ENCODE results near the gene COL23A1.
"Not testable (repeated sequence)": the region's sequence is repeated elsewhere in the genome, so short reads cannot be mapped to it uniquely, and the experiment has no call there.

Gene COL23A1

DNA sequence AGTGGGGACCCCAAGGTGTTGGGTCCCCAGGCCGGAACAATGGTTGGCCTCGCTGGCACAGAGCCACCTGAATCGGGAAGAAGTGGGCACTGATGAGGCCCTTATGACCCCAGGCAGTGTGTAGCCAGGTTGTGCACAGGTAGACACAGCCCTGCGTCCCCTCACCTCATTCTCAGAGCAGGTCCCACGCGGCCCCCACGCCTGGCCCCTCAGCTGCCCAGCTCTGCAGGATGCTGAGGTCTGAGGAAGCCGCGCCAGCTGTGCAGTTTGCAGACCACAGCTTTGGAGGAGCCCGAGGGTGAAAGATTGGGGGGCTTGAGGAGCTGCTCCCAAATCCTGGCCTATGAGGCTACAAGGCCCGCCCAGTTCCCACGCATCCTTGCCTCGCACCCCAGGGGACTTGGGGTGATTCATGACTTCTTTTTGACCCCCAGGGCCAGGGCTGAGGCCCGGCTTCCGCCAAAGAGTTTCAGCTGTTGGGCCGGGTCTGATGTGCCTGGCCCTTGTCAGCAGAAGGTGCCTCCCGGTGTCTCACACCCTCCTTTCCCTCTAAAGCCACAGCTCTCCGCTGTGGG is 269.8 kb downstream of the COL23A1 start:
- DNase-seq (ENCODE audit: low read depth) = no peak

DNA sequence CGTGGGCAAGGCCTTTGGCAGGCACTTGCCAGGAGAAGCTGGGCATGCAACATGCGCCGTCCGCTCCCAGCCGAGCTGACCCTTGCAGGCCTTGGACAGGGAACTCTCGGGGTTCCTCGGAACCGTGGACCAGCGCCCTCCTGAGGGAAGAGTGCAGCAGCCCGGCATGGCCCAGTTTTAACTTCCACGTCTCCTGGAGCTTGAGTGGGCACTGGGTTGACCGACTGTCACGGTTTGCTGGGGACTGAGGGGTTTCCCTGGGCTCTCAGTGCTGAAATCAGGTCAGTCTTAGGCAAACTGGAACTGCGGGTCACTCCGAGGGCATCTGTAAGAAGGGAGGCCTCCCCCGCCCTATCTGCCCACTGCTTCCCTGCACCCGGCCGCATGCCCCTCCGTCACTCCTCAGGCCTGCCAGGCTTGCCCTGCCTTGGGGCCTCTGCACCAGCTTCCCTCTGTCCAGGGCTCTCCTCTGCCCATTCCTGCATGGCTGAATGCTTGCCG is 270.6 kb downstream of the COL23A1 start:
- no peak for DNase-seq (ENCODE audit: low read depth)

DNA sequence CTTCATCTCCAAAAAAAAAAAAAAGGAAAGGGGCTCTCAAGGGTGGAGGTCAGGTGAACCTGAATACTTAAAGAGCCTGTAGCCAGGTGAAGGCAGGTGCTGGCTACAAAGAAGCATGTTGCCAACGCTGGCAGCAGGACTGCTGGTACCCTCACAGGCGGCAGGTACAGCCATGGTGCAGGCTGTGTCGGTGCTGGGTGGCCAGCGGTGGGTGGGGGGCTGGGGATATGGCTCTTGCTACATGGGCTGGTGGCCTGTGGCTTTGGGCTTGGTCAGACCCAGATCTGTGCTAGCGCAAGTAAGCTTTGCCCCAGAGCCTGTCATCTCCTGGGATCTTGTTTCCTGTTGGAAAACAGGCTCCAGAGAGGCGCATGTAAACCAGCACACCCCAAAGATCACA is 271.3 kb downstream of the COL23A1 start:
- DNase-seq (ENCODE audit: low read depth) = no peak

DNA sequence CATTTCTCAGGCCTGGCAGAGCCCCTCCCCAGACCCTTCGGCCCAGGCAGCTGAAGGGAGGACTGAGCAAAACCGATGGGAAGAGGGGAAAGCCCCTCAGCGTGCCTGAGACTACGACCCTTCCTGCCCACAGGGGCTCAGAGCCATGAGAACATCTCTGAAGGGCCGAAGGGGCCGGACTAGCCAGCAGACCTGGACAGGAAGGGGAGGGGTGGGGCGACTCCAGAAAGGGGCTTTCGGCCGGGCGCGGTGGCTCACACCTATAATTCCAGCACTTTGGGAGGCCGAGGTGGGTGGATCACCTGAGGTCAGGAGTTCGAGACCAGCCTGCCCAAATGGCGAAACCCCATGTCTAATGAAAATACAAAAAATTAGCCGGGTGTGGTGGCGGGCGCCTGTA is 271.8 kb downstream of the COL23A1 start:
- DNase-seq (ENCODE audit: low read depth) = no peak

DNA sequence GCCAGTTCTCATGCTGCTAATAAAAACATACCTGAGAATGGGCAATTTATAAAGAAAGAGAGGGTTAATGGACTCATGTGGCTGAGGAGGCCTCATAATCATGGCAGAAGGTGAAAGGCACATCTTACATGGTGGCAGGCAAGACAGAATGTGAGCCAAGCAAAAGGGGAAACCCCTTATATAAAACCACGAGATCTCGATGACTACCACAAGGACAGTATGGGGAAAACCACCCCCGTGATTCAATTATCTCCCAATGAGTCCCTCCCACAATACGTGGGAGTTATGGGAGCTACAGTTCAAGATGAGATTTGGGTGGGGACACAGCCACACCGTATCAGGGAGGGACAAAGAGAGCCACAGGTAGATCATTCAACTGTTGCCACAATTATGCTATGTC is 272.5 kb downstream of the COL23A1 start:
- DNase-seq (ENCODE audit: low read depth) = not testable (repeated sequence)

DNA sequence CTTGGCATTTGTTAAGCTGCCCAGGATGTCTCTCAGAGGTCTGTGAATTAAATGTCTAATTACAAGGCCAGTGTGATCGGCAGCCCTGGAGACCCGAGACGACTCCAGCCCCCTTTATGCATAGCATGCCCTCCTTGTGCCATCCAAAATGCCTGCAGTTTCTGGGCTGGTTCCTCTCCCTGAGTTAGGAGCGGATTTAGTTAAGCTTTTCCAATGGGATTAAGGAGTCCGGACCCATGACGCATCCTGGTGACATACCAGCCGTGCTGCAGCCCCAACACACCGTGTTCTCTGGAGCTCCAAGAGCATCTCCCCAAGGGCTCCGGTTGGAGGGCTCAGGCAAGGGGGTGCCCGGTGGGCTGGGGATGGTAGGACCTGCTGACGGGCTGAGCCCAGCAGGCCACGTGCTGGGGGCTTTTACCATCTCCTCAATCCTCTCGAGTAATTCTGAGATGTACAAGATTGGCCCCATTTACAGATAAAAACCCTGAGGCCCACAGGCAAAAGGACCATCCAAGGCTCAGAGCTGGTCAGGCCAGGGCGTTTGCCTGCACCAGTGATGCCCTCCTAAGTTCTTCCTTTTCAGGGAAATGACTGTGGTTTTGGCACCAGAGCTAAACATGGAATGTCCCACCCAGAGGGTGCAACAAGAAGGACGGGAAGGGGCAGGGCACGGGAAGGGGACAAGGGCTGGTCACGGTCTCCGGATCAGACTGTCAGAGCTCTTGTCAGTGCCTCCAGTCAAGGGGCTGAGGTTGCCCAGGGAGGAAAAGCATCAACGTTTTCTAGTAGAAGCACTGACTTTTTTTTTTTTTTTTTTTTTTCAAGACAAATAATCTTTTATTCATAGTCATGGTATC is 275.0 kb downstream of the COL23A1 start:
- DNase-seq (ENCODE audit: low read depth) = no peak

DNA sequence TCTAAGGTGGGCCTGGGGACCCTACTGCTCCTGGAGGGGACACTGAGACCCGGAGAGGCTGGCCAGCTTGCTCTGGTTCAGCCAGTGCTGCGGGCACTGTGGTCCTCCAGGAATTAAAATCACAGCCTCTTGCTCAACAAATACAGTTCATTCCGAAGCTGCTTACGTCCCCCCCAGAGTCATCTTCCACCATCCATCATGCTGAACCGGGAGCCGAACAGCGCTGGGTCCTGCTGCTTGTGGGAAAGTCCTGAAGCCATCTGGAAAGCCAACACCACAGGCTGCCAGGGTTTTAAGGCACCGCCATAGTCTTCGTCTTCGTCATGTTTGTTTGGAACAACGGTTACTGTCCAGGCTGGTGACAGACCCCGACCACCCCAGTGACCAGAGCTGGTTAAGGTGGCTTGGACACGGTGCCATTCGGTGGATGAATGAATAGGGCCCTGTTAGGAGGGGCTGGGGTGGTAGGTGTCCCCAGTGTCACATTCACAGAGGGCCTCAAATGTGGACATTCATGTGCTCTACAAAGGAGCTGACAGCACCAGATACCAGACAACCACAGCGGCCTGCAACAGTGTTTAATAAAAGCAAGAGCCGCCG is 276.0 kb downstream of the COL23A1 start:
- DNase-seq (ENCODE audit: low read depth) = no peak

DNA sequence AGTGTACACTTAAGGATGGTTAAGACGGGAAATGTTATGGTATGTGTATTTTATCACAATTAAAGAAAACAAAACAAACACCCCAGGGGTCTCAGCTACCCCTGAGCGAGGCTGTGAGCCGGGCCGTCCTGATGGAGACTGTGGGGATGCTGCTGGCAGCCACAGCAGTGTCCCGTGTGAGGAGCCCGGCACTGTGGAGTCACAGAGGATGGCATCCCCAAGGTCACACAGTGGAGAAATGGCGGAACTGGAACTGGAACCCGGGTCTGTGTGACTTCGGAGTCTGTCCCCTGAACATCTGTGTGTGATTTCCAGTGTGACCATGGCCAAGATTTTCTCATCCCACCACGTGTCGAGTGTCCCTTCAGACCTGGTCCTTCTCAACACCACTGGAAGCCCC is 276.9 kb downstream of the COL23A1 start:
- no peak for DNase-seq (ENCODE audit: low read depth)

DNA sequence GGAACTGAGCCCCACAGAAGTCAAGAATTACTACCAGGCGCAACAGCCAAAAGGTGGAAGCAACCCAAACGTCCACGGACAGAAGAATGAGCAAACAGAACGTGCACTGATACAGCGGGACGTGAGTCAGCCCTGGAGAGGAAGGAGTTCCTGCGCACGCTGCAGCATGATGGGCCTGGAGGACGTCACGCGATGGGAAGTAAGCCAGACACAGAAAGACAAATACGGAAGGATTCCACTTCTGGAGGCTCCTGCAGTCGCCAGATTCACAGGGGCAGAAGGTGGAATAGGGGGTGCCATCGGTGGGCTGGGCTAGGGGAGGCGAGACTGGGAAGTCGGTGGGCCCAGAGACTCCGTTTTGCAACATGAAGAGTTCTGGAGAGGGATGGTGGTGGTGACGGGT is 277.3 kb downstream of the COL23A1 start:
- DNase-seq (ENCODE audit: low read depth) = no peak

DNA sequence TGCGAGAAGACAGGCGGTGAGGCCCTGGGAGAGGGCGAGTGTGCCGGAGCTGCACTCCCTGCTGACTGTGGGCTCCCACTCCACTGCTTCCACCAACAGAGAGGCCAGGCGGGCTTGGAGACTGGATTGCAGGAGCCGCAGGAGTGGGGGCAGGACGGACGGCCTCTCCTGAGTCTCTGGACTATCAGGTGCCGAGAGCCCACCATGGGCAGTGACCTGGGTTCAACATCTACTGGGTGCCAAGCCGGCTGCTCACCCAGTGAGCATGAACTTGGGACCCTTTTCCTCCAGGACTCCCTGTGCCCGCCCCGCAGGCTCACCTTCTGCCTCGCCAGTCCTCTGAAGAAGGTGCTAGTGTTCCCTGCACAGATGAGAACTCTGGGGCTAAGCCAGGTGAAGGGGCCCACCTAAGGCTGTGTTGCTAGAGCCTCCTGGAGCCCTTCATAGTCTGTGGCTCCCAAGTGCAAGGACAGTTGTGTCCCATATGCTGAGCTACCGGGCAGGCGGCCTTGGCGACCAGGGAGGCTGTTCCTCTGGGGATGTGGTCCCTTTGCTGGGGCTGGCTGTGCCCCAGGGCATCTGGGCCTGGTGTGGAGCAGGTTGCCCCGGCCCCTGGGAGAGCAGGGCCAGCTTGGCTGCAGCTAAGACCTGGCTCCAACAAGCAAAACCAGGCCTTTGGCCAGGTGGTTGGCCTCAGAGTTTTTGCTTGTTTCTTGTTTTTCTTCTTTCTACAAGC is 279.9 kb downstream of the COL23A1 start:
- no peak for DNase-seq (ENCODE audit: low read depth)

DNA sequence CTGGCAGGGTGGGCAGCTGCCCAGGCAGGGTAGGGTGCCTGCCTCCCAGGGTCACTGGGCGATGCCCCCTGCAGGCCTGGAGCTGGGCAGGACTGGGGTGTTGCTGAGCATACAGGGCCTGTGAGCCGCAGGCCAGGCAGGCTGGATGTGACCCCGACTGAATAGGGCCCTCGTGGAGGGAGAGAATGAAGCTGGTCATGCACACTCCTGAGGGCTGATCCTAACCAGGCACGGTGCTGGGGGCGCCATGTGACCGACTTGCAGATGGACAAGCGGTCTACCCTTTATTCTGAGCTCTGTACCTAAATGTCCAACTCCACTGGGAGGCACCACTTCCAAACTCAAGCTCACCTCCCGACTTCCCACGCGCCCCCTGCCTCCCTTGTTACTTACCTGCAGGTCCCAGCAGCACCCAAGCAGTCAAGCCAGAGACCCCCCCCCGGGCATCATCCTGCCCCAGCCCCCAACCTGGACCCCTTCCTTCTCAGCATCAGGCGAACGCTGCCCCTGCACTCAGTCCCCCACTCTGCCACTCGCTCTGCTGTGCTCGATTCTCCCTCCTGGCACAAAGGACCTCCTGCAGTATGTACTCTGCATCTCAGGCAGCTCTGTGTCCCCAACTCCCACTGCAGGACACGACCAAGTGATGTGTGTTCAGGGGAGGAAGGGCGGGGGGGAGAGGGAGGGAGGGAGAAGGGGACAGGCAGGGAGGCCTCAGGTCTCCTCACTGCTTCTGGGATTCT is 280.8 kb downstream of the COL23A1 start:
- DNase-seq (ENCODE audit: low read depth) = no peak

DNA sequence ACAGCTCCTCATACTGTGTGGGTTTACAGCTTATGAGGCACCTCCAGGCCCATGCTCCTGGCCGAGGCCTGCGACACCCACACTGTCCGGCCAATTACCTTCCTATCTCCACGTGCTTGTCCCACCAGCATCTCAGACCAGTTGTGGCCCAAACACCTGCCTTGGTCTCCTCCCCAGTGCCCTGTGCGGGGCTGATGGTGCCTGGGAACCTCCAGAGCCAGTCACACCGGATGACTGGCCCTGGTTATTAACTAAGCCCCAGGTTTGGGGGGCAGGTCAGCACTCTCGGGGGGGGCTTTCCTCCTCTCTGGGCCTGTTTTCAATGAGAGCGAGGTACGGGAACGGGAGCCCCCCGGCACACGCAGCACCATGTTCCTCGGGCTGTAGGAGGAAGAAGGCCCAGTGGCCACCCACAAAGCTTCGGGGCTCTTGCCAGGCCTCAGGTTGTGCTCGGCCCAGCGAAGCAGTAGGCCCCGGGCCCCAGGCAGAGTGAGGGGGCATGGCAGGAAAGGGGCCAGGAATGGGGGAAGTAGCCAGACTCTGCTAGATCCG is 281.6 kb downstream of the COL23A1 start:
- DNase-seq (ENCODE audit: low read depth) = no peak

DNA sequence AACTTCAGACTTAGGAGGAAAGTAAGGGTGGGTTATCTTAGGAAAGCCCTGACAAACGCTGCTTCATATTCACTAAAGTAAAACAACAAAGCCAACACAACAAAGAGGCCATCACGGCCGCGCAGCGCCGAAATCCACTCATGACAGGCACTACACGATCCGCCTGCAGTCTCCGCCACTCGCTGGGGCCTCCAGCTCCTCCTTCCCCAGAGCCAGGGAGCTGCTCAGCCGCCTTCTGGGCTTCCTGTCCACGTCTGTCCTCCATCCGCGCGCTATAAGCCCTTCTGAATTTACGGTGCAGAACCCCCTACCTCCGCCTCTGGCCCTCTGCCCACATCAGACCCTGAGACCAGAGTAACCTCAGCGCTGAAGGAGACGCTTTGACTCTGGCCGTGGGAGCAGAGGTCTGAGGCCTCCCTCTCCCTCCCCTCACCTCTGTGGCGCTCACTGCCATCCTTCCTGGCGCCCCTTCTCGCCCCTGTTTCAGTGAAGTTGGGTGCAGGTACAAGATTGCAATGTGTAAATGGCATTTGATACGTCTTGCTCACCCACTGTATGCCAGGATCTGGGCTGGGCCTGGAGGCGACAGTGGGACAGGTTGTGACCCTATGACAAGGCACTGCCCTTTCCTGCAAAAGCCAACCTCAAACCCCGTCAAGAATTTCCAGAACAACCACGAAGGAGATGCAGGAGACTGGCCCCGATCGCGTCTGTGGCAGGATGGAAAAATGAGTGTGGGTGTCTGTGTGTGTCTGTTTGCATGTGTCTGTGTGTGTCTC is 282.7 kb downstream of the COL23A1 start:
- DNase-seq (ENCODE audit: low read depth) = no peak

DNA sequence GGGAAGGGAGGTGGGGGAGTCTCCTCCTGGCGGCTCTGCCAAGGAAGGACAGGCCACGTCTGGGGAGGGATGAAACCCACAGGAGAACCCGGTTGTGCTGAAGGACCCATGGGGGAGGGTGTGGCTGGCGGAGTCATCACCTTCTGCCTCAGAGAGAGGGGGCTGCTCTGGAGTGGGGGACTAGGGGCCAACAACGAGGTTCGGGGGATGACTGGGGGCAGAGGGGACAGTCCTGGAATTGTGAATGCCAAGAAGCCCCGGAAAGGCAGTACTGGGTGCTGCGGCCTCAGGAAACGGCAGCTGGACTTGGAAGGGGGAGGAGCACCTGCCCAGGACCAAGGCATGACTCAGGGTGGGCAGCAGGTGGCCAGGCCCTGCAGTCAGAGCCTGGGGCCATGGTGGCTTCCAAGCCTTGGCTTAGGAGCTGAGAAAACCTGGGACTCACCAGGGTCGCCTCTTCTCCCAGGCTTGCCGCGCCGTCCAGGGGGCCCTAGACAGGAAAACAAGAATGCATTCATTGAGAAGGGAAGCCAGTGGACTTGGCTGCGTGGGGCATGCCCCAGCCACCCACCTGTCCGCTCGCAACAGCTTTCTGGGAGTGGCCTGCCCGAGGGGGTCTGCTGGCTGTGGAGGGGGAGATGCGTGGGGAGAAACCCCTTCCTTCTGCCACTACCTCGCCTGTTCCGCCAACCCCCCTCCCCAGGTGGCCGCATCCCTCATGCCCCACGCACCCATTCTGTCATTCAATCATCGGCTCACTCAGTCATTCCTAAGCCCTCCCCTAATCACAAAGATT is 283.6 kb downstream of the COL23A1 start:
- no peak for DNase-seq (ENCODE audit: low read depth)

DNA sequence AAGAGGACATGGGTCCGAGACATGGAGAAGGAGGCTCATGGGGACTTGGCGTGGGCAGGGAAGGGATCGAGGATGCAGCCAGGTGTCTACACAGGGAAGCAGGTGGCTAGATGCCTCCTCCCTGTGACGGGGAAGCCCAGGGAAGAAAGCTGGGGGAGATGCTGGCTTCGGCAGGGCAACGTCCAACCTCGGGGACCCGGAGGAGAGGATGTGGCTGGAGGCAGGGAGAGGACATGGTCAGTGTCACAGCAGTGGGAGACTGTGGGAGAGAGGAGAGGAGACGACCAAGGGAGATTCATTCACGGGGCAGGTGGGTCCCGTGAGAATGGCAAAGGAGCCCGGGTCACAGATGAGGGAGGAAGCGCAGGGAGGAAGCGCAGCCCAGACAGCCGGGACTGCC is 284.4 kb downstream of the COL23A1 start:
- DNase-seq (ENCODE audit: low read depth) = no peak

DNA sequence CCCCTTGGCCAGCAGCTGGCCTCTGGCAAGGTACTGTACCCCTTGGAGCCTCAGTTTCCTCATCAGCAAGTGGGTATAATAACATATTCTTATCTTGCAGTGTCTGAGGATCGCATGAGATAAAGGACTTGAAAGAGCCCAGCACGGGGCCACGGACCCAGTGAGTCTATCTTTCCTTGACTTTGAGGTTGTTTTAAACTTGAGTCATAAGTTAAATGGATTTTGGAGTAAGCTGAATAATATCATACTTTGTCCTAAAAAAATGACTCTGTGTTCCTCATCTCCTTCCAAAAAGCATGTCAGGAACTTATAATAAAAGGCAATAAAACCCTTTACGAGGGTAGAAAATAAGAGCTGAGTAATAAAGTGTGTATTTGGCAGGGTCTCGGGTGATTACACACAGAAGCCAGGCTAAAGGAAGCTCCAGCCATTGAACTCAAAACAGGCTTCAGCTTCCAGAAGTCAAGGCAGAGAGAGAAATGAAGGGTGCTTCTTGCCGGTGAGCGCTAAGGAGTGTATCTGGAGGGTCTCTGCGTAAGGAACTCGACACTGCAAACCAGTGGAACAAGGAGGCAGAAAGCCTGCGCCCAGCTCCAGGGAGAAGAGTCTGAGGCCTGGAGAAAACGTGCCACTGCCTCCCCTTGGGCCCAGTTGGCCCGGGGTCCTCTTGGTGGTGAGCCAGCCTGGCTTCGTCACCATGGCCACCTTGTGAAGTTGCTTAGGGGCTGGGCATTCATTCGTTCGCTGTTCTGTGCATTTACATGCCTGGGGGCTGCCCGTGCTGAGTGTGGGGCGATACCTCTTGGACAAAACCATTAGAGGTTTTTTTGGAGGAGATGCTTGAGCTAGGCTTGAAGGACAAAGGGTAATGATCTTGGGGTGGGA is 285.2 kb downstream of the COL23A1 start:
- no peak for DNase-seq (ENCODE audit: low read depth)

DNA sequence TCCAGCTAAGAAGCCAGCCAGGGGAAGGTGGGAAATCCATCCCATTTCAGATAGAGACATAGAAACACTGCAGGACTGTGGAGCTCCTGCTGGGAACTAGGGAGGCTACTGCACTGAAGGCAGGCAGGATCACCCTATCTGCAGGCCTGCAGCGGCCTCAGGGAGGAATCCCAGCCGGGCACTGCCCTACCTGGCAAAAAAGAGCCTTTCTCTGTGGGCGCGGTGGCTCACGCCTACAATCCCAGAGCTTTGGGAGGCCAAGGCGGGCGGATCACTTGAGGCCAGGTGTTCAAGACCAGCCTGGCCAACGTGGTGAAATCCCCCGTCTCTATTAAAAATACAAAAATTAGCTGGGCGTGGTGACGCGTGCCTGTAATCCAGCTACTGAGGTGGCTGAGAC is 286.2 kb downstream of the COL23A1 start:
- DNase-seq (ENCODE audit: low read depth) = no peak

DNA sequence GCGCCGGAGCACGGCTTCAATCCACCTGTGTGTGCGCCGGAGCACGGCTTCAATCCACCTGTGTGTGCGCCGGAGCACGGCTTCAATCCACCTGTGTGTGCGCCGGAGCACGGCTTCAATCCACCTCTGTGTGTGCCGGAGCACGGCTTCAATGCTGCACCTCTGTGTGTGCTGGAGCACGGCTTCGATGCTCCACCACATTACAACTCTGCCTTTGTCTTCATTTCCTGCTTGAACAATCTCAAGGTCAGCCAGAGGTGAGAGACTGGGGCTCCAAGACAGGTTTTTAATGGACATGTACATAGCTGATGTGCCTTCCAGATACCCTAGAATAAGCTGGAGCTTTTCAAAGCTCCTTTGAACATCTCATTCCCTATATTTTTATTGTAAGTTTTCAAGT is 287.9 kb downstream of the COL23A1 start:
- DNase-seq (ENCODE audit: low read depth) = not testable (repeated sequence)

DNA sequence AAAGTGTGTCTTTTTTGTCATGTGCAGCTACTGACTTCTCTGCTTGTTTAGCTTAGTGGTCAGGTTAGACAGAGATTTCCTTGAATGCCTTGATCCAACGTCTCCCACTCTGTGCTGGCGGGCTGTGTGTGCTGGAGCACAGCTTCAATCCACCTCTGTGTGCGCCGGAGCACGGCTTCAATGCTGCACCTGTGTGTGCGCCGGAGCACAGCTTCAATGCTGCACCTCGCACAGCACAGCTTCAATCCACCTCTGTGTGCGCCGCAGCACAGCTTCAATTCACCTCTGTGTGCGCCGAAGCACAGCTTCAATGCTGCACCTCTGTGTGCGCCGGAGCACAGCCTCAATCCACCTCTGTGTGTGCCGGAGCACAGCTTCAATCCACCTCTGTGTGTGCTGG is 288.6 kb downstream of the COL23A1 start:
- no peak for DNase-seq (ENCODE audit: low read depth)
